ENCODE measurements around the gene SLC66A2.

SLC66A2 gene

DNA sequence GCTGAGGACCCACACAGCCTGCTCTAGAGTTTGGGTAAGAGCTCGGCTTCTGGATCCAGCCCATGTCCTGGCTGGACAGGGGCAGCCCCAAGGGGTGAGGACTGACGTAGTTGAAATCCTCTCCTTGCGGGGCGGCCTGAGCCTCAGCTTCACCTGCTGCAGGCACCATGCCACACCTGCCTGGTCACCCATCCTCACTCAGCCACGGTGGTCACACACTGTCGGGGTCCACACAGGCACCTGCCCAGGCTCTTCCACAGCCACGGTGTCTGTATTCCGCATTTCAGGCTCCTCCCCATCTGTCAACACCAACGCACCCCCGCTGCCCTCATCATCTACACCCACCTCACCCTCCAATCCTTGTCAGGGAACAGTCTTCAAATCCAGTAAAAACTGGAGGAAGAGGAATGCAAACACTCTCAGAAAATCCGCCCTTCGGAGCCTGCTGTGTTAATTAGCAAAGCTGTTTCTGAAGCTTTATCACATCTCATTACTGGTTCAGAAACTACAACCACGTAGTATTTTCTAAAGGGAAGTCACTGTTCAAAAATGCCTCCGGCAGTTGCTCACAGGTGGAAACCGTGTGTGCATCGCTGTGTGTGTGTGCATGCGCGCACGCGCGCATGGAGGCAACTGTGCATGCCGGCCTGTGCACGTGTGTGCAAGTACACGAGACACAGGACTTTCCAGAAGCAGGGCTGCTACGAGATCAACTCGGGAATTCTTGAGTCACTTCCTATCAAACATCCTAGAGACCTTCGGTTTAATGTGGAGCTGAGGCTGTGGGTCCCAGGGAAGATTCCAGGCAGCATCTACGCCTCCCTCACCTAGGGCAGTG is 38.2 kb downstream of the SLC66A2 start:
- H3K4me3 ChIP-seq (ENCODE audit: low read length), result no peak overlapping the region
- TF ChIP-seq, protein P1, sequence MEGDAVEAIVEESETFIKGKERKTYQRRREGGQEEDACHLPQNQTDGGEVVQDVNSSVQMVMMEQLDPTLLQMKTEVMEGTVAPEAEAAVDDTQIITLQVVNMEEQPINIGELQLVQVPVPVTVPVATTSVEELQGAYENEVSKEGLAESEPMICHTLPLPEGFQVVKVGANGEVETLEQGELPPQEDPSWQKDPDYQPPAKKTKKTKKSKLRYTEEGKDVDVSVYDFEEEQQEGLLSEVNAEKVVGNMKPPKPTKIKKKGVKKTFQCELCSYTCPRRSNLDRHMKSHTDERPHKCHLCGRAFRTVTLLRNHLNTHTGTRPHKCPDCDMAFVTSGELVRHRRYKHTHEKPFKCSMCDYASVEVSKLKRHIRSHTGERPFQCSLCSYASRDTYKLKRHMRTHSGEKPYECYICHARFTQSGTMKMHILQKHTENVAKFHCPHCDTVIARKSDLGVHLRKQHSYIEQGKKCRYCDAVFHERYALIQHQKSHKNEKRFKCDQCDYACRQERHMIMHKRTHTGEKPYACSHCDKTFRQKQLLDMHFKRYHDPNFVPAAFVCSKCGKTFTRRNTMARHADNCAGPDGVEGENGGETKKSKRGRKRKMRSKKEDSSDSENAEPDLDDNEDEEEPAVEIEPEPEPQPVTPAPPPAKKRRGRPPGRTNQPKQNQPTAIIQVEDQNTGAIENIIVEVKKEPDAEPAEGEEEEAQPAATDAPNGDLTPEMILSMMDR (conservative IDR thresholded peaks at IDR 0.05; ENCODE audit: low read depth, low read length), result no peak
- DNase-seq (ENCODE audit: low read depth), result no peak

DNA sequence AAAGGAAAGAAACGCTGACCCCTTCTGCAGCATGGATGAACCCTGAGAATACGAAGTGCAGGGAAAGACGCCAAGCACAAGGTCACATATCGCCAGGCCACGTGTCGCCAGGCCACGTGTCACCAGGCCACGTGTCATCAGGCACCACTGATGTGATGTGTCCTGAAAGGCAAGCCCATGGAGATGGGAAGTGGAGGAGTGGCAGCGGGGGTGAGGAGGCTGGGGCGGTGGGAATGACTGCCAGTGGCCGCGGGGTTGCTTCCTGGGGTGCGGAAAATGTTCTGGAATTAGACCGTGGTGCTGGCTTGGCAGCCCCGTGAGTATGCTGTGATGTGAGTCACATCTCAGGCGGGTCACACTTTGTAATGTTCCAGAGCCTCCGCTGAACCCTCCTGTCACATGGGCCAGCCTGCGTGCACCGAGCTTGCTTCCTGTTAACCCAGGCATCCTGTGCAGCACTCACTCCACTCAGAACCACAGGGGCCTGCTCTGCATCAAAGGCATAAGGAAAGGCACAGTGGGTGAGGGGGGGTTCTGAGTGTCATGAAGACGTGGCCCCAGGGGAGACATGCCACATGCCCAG is 39.0 kb downstream of the SLC66A2 start:
- H3K4me3 ChIP-seq (ENCODE audit: low read length), result no peak overlapping the region
- peak; percentile 51 for DNase-seq (ENCODE audit: low read depth)
- TF ChIP-seq, protein P1 (conservative IDR thresholded peaks at IDR 0.05; ENCODE audit: low read depth, low read length), result no peak

DNA sequence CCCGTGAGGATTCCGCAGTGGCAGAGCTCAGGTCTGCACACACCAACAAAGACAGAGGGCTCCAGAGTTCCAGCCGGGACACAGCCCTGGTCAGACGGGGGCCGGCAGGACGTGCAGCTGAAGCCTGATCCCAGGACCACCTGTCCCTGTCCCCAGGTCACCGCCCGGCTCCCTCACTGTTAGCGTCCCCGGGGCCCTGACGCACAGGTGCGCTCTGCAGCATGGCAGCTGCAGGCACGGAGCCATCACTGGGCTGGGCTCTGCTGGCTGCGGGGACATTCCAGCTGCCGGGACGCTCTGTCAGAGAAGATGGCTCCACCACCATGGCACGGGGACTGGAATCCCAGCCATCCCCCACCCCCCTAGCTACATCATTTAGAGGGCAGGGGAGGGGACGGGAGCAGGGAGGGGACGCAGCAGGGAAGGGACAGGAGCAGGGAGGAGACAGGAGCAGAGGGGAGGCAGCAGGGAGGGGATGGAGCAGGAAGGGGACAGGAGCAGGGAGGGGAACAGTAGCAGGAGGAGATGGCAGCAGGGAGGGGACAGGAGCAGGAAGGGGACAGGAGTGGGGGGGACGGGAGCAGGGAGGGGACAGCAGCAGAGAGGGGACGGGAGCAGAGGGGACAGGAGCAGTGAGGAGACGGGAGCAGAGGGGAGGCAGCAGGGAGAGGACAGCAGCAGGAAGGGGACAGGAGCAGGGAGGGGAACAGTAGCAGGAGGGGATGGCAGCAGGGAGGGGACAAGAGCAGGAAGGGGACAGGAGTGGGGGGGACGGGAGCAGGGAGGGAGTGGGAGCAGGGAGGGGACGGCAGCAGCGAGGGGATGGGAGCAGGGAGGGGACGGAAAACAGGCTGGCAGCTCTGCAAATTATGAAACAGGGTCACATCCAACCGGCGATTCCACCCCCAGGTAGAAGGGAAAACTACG is 39.8 kb downstream of the SLC66A2 start:
- TF ChIP-seq, protein P1 (conservative IDR thresholded peaks at IDR 0.05; ENCODE audit: low read depth, low read length), result no peak
- H3K4me3 ChIP-seq (ENCODE audit: low read length), result no peak overlapping the region
- DNase-seq (ENCODE audit: low read depth), result no peak

DNA sequence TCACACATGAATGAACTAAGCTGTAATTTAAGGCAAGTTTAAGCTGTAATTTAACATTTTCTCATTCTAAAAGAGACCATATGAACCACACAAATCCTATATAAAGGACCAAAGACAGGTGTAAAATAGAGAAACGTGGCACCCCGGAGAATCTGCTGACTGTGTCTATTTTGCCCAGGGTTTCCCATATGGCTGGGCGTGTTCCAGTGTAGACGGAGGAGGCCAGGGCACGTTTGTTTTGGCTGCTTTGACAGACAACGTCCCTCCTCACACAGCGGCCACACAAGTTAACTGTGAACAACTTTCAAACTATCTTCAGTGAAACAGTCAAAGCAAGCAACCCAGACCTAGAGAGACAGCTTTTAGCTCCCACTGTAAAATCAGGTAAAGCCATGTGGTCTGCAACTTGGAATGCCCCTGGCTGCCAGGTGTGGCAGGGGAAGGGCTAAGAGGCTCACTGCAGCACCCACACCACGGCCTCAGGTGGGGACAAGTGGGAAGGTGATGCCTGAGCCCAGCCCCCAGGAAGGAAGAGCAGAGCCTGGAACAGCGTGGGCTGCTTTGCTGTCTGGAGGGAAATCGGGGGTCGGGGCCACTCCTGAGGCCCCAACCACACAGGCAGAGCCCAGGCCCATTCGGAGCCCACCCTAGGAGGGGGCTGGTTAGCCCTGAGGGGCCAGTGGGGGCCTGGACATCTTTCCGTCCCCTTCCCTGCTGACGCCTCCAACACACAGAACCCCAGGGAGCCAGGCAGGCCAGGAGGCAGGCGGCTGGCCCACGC is 40.7 kb downstream of the SLC66A2 start:
- TF ChIP-seq, protein P1 (conservative IDR thresholded peaks at IDR 0.05; ENCODE audit: low read depth, low read length), result no peak
- no peak for DNase-seq (ENCODE audit: low read depth)
- H3K4me3 ChIP-seq (ENCODE audit: low read length), result no peak overlapping the region

DNA sequence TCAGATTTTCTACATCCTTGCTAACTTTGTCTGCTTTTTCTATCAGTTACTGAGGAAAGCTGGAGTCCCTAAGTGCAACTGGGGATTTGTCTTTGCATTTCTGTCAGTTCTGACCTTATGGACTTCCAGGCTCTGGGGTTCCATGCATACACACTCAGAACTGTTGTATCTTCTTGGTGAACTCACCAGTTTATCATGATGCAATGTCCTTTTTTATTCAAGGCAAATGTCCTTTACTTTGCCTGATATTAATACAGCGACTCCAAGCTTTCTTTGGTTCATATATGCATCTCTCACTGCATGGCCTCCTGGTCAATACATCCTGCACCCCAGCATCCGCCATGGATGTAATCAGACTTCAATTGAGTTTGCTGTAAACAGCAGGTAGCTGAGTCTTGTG is 44.7 kb downstream of the SLC66A2 start:
- no peak for DNase-seq (ENCODE audit: low read depth)
- TF ChIP-seq, protein P1 (conservative IDR thresholded peaks at IDR 0.05; ENCODE audit: low read depth, low read length), result no peak
- H3K4me3 ChIP-seq (ENCODE audit: low read length), result no peak overlapping the region

DNA sequence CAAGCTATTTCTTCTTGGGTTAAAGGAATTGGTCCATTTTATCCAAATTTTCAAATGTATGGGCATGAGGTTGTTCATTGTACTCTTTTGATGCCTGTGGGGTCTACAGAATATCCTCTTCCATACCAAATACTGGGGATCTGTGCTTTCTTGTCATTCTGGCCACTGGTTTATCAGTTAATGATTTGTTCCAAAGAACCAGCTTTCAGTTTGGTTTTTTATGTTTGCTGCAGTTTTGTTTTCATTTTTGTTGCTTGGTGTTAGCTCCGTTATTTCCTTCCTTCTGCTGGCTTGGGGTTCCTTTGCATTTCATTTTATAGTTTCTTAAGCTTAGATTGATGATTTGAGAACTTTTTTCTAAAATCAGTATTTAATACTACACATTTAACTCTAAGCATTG is 45.5 kb downstream of the SLC66A2 start:
- no peak overlapping the region for H3K4me3 ChIP-seq (ENCODE audit: low read length)
- no peak for DNase-seq (ENCODE audit: low read depth)
- TF ChIP-seq, protein P1 (conservative IDR thresholded peaks at IDR 0.05; ENCODE audit: low read depth, low read length), result no peak

Measured in retinal pigment epithelial cell (primary cell).